Left renal cortex interstitium (tissue), 4 donors: ENCODE measurements around the gene DACT2. TPM values are rescaled to one million over a fixed set of nuclear protein-coding genes. Genes with fewer than 3 reads are reported as not detected.
"Not testable (repeated sequence)": the region's sequence is repeated elsewhere in the genome, so short reads cannot be mapped to it uniquely, and the experiment has no call there.

ENCODE experiments used
- DNase-seq, 4 donors: peaks; one replicate each; pipeline ENCODE4 v3.0.0-alpha.2; 2013; ENCODE audit warnings: low read depth in 4 of 4, low spot score in 2 of 4, missing footprints in 1 of 4
- polyA plus RNA-seq, 4 donors: library from polyadenylated mRNA; unstranded; fragments of 120-200 nt; gene quantifications; one replicate each; pipeline ENCODE4 v1.2.1, GENCODE V29; 2013; ENCODE audit not compliant: insufficient read length in 4 of 4

Gene DACT2
- polyA plus RNA-seq, 4 donors: 15.9 to 24.7 (median 22.9) TPM

GRCh38 chr6:168305096-168305749, 14.4 kb downstream of the DACT2 start:
- no peak for DNase-seq

- DNase-seq: no peak
These were observed 14.9 kb downstream of the DACT2 start for GRCh38 chr6:168304752-168305015.

GRCh38 chr6:168303982-168304751, 15.4 kb downstream of the DACT2 start:
- no peak for DNase-seq

- no peak for DNase-seq
These were observed 17.0 kb downstream of the DACT2 start for GRCh38 chr6:168302534-168302933.

- no peak for DNase-seq
These were observed 17.8 kb downstream of the DACT2 start for GRCh38 chr6:168301648-168302398.

- DNase-seq: no peak
These were observed 18.5 kb downstream of the DACT2 start for GRCh38 chr6:168300975-168301647.

- DNase-seq: no peak
These were observed 19.8 kb downstream of the DACT2 start for GRCh38 chr6:168299541-168300511.

- no peak for DNase-seq
These were observed 21.9 kb downstream of the DACT2 start for GRCh38 chr6:168297643-168298042.

- no peak for DNase-seq
These were observed 24.7 kb downstream of the DACT2 start for GRCh38 chr6:168294901-168295300.

- no peak for DNase-seq
These were observed 25.7 kb downstream of the DACT2 start for GRCh38 chr6:168293636-168294530.

- DNase-seq: no peak
These were observed 26.8 kb downstream of the DACT2 start for GRCh38 chr6:168292826-168293225.

GRCh38 chr6:168291450-168291849, 28.1 kb downstream of the DACT2 start:
- DNase-seq: no peak

GRCh38 chr6:168290095-168290494, 29.5 kb downstream of the DACT2 start:
- DNase-seq: no peak

GRCh38 chr6:168289571-168289962, 30.0 kb downstream of the DACT2 start:
- DNase-seq: no peak

GRCh38 chr6:168288781-168289570, 30.6 kb downstream of the DACT2 start:
- DNase-seq: no peak

- DNase-seq: not testable (repeated sequence)
These were observed 32.1 kb downstream of the DACT2 start for GRCh38 chr6:168287460-168287859.

- not testable (repeated sequence) for DNase-seq
These were observed 32.7 kb downstream of the DACT2 start for GRCh38 chr6:168286771-168287446.

- no peak for DNase-seq
These were observed 33.5 kb downstream of the DACT2 start for GRCh38 chr6:168286116-168286515.
